Measurements from ENCODE around the gene CACNA1A. TPM values are rescaled to one million over a fixed set of nuclear protein-coding genes. Genes with fewer than 3 reads are reported as not detected.

The CACNA1A gene
- total RNA-seq, 4 donors from 2014 or later, result 0.33 to 0.75 (median 0.43) TPM

DNA sequence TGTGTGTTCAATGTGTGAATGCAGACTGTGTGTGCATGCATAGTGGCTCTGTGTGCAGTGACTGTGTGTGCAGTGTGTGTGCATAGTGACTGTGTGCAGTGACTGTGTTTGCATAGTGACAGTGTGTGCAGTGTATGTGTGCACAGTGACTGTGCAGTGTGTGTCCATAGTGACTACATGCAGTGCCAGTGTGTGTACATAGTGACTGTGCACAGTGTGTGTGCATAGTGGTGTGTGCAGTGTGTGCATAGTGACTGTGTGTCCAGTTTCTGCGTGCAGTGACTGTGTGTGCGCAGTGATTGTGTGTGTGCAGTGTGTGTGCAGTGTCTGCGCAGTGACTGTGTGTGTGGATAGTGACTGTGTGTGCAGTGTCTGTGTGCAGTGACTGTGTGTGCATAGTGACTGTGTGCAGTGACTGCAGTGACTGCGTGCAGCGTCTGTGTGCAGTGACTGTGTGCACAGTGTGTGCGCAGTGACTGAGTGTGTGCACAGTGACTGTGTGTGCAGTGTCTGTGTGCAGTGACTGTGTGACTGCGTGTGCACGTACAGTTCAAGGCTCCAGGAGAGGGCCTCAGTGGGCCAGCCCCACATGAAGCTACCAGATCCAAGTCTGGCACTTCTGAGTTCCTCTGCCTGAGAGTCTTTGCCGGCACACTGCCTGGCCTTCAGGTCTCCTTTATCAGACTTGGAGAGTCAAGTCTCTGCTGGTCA lies 265.8 kb downstream of the CACNA1A start:
- DNase-seq (ENCODE audit: extremely low spot score), result no peak
- H3K27ac ChIP-seq (replicated peaks in 1 of 4), result no peak overlapping the region
- peaks cover 0 to 22% (median 0%) of the 10 kb centered on the region in 4 donors for H3K27me3 ChIP-seq
- intact Hi-C loops (cut with DNase I), result no loop called here
- H3K4me1 ChIP-seq, result no peaks in the 10 kb centered on the region
- TF ChIP-seq POLR2A (IDR thresholded peaks at IDR 0.05; ENCODE audit: low read depth) (no peak), POLR2AphosphoS5 (IDR thresholded peaks at IDR 0.05) (no peak), EP300 (IDR thresholded peaks at IDR 0.05) (no peak)
- TF ChIP-seq, protein P1, sequence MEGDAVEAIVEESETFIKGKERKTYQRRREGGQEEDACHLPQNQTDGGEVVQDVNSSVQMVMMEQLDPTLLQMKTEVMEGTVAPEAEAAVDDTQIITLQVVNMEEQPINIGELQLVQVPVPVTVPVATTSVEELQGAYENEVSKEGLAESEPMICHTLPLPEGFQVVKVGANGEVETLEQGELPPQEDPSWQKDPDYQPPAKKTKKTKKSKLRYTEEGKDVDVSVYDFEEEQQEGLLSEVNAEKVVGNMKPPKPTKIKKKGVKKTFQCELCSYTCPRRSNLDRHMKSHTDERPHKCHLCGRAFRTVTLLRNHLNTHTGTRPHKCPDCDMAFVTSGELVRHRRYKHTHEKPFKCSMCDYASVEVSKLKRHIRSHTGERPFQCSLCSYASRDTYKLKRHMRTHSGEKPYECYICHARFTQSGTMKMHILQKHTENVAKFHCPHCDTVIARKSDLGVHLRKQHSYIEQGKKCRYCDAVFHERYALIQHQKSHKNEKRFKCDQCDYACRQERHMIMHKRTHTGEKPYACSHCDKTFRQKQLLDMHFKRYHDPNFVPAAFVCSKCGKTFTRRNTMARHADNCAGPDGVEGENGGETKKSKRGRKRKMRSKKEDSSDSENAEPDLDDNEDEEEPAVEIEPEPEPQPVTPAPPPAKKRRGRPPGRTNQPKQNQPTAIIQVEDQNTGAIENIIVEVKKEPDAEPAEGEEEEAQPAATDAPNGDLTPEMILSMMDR (IDR thresholded peaks at IDR 0.05), result no peak
- H3K4me3 ChIP-seq, result no peak overlapping the region
- H3K9me3 ChIP-seq, result peaks cover 0 to 11% (median 11%) of the 10 kb centered on the region in 4 donors
- no peaks in the 10 kb centered on the region for H3K36me3 ChIP-seq
- 77% methylated on average over 7 of the region's 9 CpGs for WGBS

DNA sequence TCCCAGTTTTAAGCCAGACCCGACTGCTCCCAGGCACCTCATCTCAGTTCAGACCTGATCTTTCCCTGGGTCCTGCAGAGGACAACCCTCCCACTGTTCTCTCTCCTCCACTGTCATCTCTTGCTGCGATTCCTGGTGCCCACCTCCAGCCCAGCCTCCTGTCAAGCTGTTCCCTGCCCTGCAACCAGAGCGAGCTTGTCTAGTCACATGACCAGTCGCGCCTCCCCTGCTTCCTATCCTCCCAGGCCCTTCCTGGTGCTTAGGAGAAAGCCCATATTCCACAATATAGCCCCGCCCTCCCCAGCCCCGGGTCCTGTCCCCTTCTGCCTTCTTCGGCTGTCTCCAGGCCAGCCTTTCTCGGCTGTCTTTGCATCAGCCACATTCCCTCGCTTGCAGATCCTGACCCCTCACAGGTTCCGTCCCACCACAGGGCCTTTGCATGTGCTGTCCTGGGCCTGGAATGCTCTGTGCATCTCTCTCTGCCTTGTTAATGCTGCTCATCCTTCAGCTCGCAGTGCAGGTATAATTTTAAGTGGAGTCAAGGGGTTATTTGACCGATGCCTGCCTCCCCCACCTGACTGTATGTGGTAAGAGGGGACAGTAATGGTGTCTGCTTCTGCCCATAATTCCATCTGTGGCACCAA lies 267.3 kb downstream of the CACNA1A start:
- intact Hi-C loops (cut with DNase I), result no loop called here
- peaks cover 0 to 17% (median 17%) of the 10 kb centered on the region in 4 donors for H3K9me3 ChIP-seq
- peaks cover 0 to 30% (median 0%) of the 10 kb centered on the region in 4 donors for H3K27me3 ChIP-seq
- no peak overlapping the region for H3K4me3 ChIP-seq
- H3K27ac ChIP-seq (replicated peaks in 1 of 4), result no peak overlapping the region
- H3K36me3 ChIP-seq, result no peaks in the 10 kb centered on the region
- H3K4me1 ChIP-seq, result no peaks in the 10 kb centered on the region
- TF ChIP-seq, protein P1 (IDR thresholded peaks at IDR 0.05), result no peak
- no peak for TF ChIP-seq EP300 (IDR thresholded peaks at IDR 0.05)
- no peak for TF ChIP-seq POLR2A (IDR thresholded peaks at IDR 0.05; ENCODE audit: low read depth)
- no peak for TF ChIP-seq POLR2AphosphoS5 (IDR thresholded peaks at IDR 0.05)
- no peak for DNase-seq (ENCODE audit: extremely low spot score)
- 81% methylated on average over 13 of the region's 13 CpGs for WGBS

DNA sequence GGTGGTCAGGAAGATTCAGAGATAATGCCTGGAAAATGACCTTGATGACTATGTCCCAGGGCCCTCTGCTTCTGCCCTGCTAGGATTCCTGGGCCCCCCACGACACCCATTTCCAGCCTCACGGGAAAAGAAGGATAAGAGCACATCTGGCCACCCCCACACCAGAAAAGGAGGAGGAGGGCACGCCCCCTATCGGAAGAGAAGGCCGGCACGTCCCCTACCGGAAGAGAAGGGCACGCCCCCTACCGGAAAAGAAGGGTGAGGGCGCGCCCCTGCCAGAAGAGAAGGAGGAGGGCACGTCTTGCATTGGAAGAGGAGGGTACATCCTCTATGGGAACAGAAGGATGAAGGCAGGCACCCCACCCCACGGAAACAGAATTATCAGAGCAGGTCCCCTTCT lies 271.8 kb downstream of the CACNA1A start:
- no peak for DNase-seq (ENCODE audit: extremely low spot score)
- TF ChIP-seq POLR2AphosphoS5 (IDR thresholded peaks at IDR 0.05) (no peak), POLR2A (IDR thresholded peaks at IDR 0.05; ENCODE audit: low read depth) (no peak), EP300 (IDR thresholded peaks at IDR 0.05) (no peak)
- TF ChIP-seq, protein P1 (IDR thresholded peaks at IDR 0.05), result peak in 1 of 3 experiments; percentile 27
- intact Hi-C loops (cut with DNase I), result no loop called here
- peaks cover 0 to 17% (median 17%) of the 10 kb centered on the region in 4 donors for H3K9me3 ChIP-seq
- H3K4me3 ChIP-seq, result no peak overlapping the region
- 28% methylated on average over 11 of the region's 13 CpGs for WGBS
- H3K27ac ChIP-seq (replicated peaks in 1 of 4), result no peak overlapping the region
- no peaks in the 10 kb centered on the region for H3K36me3 ChIP-seq
- peaks cover 0 to 42% (median 0%) of the 10 kb centered on the region in 4 donors for H3K27me3 ChIP-seq
- H3K4me1 ChIP-seq, result no peaks in the 10 kb centered on the region

DNA sequence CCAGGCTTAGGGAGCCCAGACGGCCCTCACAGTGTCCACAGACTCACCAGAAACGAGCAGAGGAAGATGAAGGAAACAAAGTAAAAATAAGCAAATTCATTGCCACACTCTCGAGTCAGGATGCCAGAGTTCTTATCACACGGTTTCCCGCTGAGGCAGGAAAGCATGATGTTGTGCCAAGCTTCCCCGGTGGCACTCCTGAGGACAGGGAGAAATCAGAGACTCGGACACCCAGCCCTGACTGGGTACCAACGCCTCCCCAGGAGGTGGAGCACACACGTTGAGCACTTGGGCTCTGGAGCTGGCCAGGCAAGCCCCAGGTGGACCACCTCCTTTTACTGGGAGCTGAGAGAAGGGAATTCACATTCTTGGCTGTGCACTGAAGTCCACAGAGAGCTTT lies 274.6 kb downstream of the CACNA1A start:
- intact Hi-C loops (cut with DNase I), result no loop called here
- no peaks in the 10 kb centered on the region for H3K4me1 ChIP-seq
- no peak for DNase-seq (ENCODE audit: extremely low spot score)
- TF ChIP-seq POLR2A (IDR thresholded peaks at IDR 0.05; ENCODE audit: low read depth) (no peak), POLR2AphosphoS5 (IDR thresholded peaks at IDR 0.05) (no peak), EP300 (IDR thresholded peaks at IDR 0.05) (no peak)
- TF ChIP-seq, protein P1 (IDR thresholded peaks at IDR 0.05), result no peak
- no peaks in the 10 kb centered on the region for H3K36me3 ChIP-seq
- H3K9me3 ChIP-seq, result peaks cover 0 to 17% (median 17%) of the 10 kb centered on the region in 4 donors
- H3K27ac ChIP-seq (replicated peaks in 1 of 4), result no peak overlapping the region
- 45% methylated on average over 8 of the region's 9 CpGs for WGBS
- no peak overlapping the region for H3K4me3 ChIP-seq
- H3K27me3 ChIP-seq, result peaks cover 0 to 34% (median 3%) of the 10 kb centered on the region in 4 donors

All from esophagus muscularis mucosa (tissue), 4 donors.